ENCODE data around the gene ZNF665.

DNA sequence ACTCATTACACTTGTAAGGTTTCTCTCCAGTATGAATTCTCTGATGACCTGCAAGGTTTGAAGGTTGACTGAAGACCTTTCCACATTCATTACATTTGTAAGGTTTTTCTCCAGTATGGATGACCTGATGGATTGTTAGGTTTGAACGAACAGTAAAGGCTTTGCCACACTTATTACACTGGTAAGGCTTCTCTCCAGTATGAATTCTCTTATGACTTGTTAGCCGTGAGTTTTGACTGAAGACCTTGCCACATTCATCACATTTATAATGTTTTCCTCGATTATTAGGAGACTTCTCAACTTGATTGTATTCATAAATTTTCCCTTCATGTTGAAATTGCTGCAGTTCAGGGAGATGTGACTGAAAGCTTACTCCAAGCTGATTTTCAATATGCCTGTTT lies 27.5 kb downstream of the ZNF665 start:
- TF ChIP-seq, protein P1, sequence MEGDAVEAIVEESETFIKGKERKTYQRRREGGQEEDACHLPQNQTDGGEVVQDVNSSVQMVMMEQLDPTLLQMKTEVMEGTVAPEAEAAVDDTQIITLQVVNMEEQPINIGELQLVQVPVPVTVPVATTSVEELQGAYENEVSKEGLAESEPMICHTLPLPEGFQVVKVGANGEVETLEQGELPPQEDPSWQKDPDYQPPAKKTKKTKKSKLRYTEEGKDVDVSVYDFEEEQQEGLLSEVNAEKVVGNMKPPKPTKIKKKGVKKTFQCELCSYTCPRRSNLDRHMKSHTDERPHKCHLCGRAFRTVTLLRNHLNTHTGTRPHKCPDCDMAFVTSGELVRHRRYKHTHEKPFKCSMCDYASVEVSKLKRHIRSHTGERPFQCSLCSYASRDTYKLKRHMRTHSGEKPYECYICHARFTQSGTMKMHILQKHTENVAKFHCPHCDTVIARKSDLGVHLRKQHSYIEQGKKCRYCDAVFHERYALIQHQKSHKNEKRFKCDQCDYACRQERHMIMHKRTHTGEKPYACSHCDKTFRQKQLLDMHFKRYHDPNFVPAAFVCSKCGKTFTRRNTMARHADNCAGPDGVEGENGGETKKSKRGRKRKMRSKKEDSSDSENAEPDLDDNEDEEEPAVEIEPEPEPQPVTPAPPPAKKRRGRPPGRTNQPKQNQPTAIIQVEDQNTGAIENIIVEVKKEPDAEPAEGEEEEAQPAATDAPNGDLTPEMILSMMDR (conservative IDR thresholded peaks at IDR 0.05; ENCODE audit: low read depth, low read length), result no peak
- TF ChIP-seq EZH2 (IDR thresholded peaks at IDR 0.05; ENCODE audit: borderline replicate concordance, low read depth, low read length, poor library complexity, severe bottlenecking), result no peak

Data from A673 (cell line).